GM12892 (cell line): ENCODE measurements around the gene CRYGC.

Source experiments
- POLR2A ChIP-seq: IDR thresholded peaks from 2 replicates; pipeline ENCODE4 v1.6.1; 2011; ENCODE audit warnings: low read depth, low read length, control low read depth
- POLR2AphosphoS5 ChIP-seq: IDR thresholded peaks from 2 replicates; pipeline ENCODE4 v1.6.1; 2011; ENCODE audit warnings: low read depth, low read length, control low read depth
- TAF1 ChIP-seq: IDR thresholded peaks from 2 replicates; pipeline ENCODE4 v1.6.1; 2011; ENCODE audit warnings: low read depth, mild to moderate bottlenecking, control low read depth, low read length, borderline replicate concordance

DNA sequence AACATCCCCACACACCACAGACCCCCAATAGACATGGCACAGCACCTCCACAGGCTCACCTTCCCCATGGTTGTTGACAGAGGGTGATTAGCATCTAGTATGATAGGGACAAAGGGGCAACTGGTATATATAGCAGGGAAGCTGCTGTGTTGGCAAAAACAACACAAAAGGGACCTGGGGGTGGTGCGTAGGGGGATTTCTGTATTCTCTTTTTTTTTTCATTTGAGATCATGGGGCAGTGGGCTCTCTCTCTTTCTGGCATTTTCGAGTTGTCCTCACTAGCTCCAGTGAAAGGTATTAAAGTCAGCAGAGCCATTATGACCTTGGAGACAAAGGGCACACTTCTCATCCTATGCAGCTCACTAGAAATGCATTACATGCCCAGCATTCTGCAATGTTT lies 33.9 kb upstream of the CRYGC start, which contains the start of gene CRYGA:
- TF ChIP-seq POLR2A (no peak), POLR2AphosphoS5 (no peak), TAF1 (no peak)
